GM12865 (cell line): ENCODE measurements around the gene RSPH9.
"Not testable (repeated sequence)": the region's sequence is repeated elsewhere in the genome, so short reads cannot be mapped to it uniquely, and the experiment has no call there.

Source experiments
- DNase-seq: peaks from one replicate; pipeline ENCODE4 v3.0.0; 2010; ENCODE audit warnings: low read depth
- H3K4me3 ChIP-seq: 2 replicates; pipeline ENCODE4 v1.5.1; 2011; ENCODE audit warnings: mild to moderate bottlenecking, low read depth, low read length, control low read depth
- TF ChIP-seq, protein P1 (sequence below): IDR thresholded peaks from 2 replicates; pipeline ENCODE4 v1.5.1; 2011; ENCODE audit warnings: low read length, control low read depth, low read depth, inconsistent platforms; ENCODE audit not compliant: insufficient read depth; ENCODE audit errors: missing control alignments

The RSPH9 gene

GRCh38 chr6:43689421-43689820 is 44.6 kb downstream of the RSPH9 start:
- no peak overlapping the region for H3K4me3 ChIP-seq
- TF ChIP-seq, protein P1, sequence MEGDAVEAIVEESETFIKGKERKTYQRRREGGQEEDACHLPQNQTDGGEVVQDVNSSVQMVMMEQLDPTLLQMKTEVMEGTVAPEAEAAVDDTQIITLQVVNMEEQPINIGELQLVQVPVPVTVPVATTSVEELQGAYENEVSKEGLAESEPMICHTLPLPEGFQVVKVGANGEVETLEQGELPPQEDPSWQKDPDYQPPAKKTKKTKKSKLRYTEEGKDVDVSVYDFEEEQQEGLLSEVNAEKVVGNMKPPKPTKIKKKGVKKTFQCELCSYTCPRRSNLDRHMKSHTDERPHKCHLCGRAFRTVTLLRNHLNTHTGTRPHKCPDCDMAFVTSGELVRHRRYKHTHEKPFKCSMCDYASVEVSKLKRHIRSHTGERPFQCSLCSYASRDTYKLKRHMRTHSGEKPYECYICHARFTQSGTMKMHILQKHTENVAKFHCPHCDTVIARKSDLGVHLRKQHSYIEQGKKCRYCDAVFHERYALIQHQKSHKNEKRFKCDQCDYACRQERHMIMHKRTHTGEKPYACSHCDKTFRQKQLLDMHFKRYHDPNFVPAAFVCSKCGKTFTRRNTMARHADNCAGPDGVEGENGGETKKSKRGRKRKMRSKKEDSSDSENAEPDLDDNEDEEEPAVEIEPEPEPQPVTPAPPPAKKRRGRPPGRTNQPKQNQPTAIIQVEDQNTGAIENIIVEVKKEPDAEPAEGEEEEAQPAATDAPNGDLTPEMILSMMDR = no peak
- no peak for DNase-seq

DNA sequence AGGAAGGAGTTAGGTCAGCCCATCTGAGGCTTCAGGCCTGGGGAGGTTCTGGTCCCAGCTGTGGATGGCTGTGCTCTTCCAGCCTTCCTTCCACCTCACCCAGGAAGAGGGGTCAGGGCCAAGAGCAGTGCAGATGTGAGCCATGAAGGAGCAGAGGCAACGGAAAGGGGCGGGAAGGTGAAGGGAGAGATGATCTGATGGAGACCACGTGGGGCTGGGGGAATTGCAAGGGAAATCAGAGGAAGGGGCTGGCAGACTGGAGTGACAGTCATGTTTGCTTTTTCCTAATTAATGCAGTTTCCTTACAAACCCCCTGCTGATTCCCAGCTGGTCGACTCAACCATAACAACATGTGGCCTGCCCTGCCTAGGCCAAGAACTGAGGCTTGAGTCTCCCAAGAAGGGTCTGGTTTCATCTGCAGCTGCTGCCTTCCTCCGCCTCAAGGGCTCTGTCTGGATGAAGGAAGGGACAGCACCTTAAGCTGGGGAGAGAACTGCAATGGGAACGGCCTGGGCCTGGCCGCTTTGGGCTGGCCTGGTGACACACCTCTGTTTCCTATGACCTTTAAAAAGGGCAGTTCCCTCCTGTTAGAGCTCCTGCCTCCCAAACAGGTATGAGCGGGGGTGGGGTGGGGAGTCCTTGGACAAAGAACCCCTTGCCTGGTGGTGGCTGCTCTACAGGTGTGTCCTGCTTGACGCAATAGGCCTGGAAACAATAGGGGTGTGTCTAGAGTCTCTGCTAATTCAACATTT is 50.6 kb downstream of the RSPH9 start:
- TF ChIP-seq, protein P1 = no peak

GRCh38 chr6:43695967-43696291 is 51.1 kb downstream of the RSPH9 start:
- TF ChIP-seq, protein P1 = no peak
- no peak for DNase-seq
- H3K4me3 ChIP-seq = no peak overlapping the region

More for the DNA sequence above, 50.6 kb downstream of the RSPH9 start:
- no peak overlapping the region for H3K4me3 ChIP-seq
- DNase-seq = no peak

DNA sequence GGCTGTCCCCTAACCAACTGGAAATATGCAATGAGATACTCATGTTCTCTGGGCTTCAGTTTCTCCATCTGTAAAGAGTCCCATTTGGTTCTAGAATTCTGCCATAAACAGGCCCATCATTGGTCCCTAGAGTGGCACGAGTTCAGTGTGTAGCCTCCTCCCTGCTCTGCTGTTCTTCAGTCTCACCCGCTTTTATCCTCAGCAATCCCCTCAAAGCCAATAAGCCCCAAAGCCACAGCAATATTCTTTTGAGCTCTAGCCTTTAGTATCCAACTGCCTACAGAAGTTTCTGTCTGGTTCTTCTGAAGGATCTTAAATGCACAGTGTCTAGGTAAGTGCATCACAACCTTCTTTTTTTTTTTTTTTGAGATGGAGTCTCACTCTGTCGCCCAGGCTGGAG is 52.6 kb downstream of the RSPH9 start:
- H3K4me3 ChIP-seq = no peak overlapping the region
- DNase-seq = no peak
- TF ChIP-seq, protein P1 = no peak

DNA sequence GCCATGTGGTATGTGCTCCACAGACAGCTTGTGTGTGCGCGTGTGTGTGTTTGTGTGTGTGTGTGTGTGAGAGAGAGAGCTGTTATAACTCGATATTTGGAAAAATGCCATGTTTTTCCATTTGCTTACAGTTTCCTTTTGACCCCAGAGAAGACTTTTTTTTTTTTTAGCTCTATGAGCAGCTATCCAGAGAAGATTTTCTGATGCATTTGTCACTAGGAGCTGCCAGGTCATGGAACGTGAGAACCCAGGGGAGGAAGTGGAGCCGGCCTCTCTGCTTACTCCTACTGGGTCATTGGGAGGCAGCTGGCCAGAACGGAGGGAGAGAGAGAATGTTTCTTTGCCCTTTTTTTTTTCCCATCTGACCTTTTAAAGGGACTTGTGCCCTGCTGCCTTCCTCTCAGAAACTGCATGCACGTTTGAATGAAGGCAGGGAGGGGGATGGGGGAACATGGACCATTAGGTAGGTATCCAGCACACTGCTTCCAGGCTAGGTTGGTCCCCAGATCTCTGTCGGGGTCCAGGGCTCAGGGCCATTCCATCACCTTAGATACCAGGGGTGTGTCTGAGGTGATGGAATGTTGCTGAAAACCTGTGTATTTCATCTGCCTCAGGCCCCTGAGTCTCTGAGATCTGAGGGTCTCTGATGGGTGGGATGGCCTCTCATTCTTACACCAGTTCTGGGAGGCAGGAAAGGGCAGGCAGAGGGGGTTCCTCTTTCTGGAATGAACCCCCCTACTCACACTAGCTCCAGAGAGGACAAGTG is 53.9 kb downstream of the RSPH9 start:
- H3K4me3 ChIP-seq = no peak overlapping the region
- no peak for DNase-seq
- TF ChIP-seq, protein P1 = no peak

DNA sequence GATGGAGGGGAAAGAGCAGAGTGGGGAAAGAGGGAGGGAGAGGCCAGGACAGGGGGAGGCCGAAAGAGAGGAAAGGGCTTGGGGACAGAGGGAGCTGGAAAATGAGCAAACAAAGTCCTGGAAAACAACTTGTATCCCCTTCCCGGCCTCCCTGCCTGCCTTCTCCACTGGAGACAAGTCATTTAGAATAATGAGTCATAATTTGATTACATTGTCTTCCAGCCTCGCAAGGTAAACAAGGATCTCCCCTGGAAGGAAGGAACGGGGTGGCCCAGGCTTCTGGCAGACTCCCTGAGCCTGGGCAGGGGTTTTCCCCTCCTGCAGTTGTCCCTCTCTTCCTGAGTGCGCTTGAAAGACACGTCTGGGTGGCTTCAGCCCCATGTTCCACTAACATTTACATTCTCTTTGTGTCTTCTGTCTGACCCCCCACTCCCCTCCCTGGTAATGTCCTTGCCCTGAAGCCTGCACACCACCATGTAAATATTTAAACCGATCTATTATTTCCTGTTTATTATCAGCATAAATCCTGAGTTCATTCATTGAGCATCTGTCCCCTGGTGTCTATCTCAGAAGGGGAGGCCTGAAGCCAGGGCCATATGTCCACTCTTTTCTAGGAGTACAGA is 54.8 kb downstream of the RSPH9 start:
- TF ChIP-seq, protein P1 = no peak
- DNase-seq = no peak
- no peak overlapping the region for H3K4me3 ChIP-seq

- DNase-seq, H3K4me3 ChIP-seq: not testable (repeated sequence)
Observed at GRCh38 chr6:43700939-43701560, 56.2 kb downstream of the RSPH9 start.
